Suprapubic skin (tissue), 4 donors: ENCODE measurements around the gene PIGZ. TPM values are rescaled to one million over a fixed set of nuclear protein-coding genes. Genes with fewer than 3 reads are reported as not detected.
"Not testable (repeated sequence)": the region's sequence is repeated elsewhere in the genome, so short reads cannot be mapped to it uniquely, and the experiment has no call there.

ENCODE experiments used
- DNase-seq, 2 donors: peaks; one replicate each; pipeline ENCODE4 v3.0.0-alpha.2; 2019; ENCODE audit warnings: low spot score in 2 of 2
- H3K27ac ChIP-seq: fragments of 200-600 bp; sonication (generic); one replicate; pipeline ENCODE4 v1.5.1; 2019
- H3K27me3 ChIP-seq: fragments of 200-600 bp; sonication (generic); one replicate; pipeline ENCODE4 v1.5.1; 2019
- H3K36me3 ChIP-seq: fragments of 200-600 bp; sonication (generic); one replicate; pipeline ENCODE4 v1.5.1; 2019
- H3K4me1 ChIP-seq: fragments of 200-600 bp; sonication (generic); one replicate; pipeline ENCODE4 v1.5.1; 2019
- H3K4me3 ChIP-seq: fragments of 200-600 bp; sonication (generic); one replicate; pipeline ENCODE4 v1.5.1; 2019; ENCODE audit warnings: mild to moderate bottlenecking
- H3K9me3 ChIP-seq: fragments of 200-600 bp; sonication (generic); one replicate; pipeline ENCODE4 v1.5.1; 2019
- EP300 ChIP-seq: sonication (generic); formaldehyde crosslinking; IDR thresholded peaks from one replicate; pipeline ENCODE4 v1.6.1; 2017; ENCODE audit warnings: antibody characterized with exemption
- POLR2A ChIP-seq, 2 donors: fragments of 450-650 bp; IDR thresholded peaks; one replicate each; pipeline ENCODE4 v1.6.1; 2017; ENCODE audit warnings: antibody characterized with exemption in 2 of 2, mild to moderate bottlenecking in 2 of 2, moderate library complexity in 2 of 2
- POLR2AphosphoS5 ChIP-seq, 3 donors: sonication (generic); formaldehyde crosslinking; IDR thresholded peaks; one replicate each; pipeline ENCODE4 v1.6.1; 2017; ENCODE audit warnings: antibody characterized with exemption in 3 of 3
- WGBS: methylation state at CpG from one replicate; pipeline ENCODE4 v1.1.5; 2018; 5-methylcytosine and 5-hydroxymethylcytosine counted together
- total RNA-seq, 4 donors: library from RNA; depleted of rRNA; stranded (reverse); fragments of >200 nt; gene quantifications; one replicate each; pipeline ENCODE4 v1.1.0, GENCODE V29; 2016
- TF ChIP-seq, protein P1 (sequence below), 2 donors: fragments of 200-600 bp in 1 of 2; fragments of 450-650 bp in 1 of 2; sonication (generic) in 1 of 2; IDR thresholded peaks; one replicate each; pipeline ENCODE4 v1.5.1; 2016 to 2019; ENCODE audit warnings: antibody characterized with exemption in 2 of 2, mild to moderate bottlenecking in 1 of 2, moderate library complexity in 1 of 2

The PIGZ gene
- total RNA-seq, 4 donors from 2014 or later = 11.0 to 17.4 (median 13.3) TPM

DNA sequence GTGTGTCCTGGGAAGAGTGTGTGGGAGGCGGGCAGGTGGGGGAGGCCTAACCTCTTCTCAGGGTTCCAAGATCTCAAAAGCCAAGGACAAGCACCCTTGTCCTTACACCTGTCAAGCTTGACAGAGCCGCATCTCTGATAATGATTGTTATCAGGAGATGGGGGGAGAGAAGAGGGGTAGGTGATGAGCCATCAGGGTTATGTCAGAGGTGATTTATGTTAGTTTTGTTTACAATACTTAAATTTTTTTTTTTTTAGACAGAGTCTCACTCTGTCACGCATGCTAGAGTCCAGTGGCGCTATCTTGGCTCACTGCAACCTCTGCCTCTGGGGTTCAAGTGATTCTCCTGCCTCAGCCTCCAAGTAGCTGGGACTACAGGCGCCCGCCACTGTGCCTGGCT is 18.9 kb downstream of the PIGZ start:
- 94% methylated on average over 6 of the region's 6 CpGs for WGBS
- TF ChIP-seq POLR2A (IDR thresholded peaks at IDR 0.05) (no peak), EP300 (no peak), POLR2AphosphoS5 (IDR thresholded peaks at IDR 0.05) (no peak)
- TF ChIP-seq, protein P1, sequence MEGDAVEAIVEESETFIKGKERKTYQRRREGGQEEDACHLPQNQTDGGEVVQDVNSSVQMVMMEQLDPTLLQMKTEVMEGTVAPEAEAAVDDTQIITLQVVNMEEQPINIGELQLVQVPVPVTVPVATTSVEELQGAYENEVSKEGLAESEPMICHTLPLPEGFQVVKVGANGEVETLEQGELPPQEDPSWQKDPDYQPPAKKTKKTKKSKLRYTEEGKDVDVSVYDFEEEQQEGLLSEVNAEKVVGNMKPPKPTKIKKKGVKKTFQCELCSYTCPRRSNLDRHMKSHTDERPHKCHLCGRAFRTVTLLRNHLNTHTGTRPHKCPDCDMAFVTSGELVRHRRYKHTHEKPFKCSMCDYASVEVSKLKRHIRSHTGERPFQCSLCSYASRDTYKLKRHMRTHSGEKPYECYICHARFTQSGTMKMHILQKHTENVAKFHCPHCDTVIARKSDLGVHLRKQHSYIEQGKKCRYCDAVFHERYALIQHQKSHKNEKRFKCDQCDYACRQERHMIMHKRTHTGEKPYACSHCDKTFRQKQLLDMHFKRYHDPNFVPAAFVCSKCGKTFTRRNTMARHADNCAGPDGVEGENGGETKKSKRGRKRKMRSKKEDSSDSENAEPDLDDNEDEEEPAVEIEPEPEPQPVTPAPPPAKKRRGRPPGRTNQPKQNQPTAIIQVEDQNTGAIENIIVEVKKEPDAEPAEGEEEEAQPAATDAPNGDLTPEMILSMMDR (IDR thresholded peaks at IDR 0.05) = no peak
- Histone ChIP-seq H3K27ac (no peak overlapping the region), H3K36me3 (peaks cover 30% of the 10 kb centered on the region), H3K27me3 (no peaks in the 10 kb centered on the region), H3K4me3 (no peak overlapping the region), H3K4me1 (no peaks in the 10 kb centered on the region), H3K9me3 (no peaks in the 10 kb centered on the region)
- no peak for DNase-seq

GRCh38 chr3:196949285-196949619 is 19.4 kb downstream of the PIGZ start:
- H3K27ac ChIP-seq = no peak overlapping the region
- no peaks in the 10 kb centered on the region for H3K9me3 ChIP-seq
- H3K4me3 ChIP-seq = no peak overlapping the region
- DNase-seq = no peak
- no peaks in the 10 kb centered on the region for H3K27me3 ChIP-seq
- H3K36me3 ChIP-seq = peaks cover 32% of the 10 kb centered on the region
- H3K4me1 ChIP-seq = peaks cover 4% of the 10 kb centered on the region
- WGBS = 83% methylated on average over 6 of the region's 6 CpGs
- TF ChIP-seq EP300 = no peak

DNA sequence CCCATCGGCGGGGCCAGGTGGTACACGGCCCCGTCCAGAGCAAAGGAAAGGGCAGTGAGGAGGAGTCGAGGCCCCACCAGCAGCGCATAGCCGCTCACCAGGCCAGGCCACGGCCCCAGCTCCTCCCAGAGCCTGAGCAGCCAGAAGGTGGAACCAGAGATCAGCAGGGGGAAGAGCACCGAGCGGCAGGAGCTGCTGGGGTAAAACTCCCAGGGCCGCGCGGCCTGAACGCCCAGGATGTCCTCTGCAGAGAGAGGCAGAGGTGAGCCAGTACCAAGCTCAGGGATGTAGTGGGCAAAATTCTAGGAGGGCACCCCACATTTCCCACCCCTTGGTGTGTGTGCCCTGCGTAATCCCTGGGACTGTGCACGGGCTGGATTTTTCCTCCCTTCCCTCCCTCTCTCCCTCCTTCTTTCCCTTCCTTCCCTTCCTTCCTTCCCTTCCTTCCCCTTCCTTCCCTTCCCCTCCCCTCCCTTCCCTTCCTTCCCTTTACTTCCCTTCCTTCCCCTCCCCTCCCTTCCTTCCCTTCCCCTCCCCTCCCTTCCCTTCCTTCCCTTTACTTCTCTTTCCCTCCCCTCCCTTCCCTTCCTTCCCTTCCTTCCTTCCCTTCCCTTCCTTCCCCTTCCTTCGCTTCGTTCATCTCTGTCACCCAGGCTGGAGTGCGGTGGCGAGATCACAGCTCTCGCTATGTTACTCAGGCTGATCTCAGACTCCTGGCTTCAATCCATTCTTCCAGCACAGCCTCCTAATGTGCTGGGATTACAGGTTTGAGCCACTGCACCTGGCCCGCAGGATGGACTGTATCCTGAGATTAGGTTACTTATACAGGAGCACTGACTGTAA is 20.0 kb downstream of the PIGZ start:
- Histone ChIP-seq H3K4me3 (no peak overlapping the region), H3K27me3 (no peaks in the 10 kb centered on the region), H3K36me3 (peaks cover 32% of the 10 kb centered on the region), H3K27ac (no peak overlapping the region), H3K4me1 (peaks cover 10% of the 10 kb centered on the region), H3K9me3 (no peaks in the 10 kb centered on the region)
- WGBS = 68% methylated on average over 20 of the region's 22 CpGs
- no peak for DNase-seq
- TF ChIP-seq EP300 = no peak
- TF ChIP-seq POLR2AphosphoS5 (IDR thresholded peaks at IDR 0.05) = no peak
- no peak for TF ChIP-seq POLR2A (IDR thresholded peaks at IDR 0.05)
- TF ChIP-seq, protein P1 (IDR thresholded peaks at IDR 0.05) = no peak

DNA sequence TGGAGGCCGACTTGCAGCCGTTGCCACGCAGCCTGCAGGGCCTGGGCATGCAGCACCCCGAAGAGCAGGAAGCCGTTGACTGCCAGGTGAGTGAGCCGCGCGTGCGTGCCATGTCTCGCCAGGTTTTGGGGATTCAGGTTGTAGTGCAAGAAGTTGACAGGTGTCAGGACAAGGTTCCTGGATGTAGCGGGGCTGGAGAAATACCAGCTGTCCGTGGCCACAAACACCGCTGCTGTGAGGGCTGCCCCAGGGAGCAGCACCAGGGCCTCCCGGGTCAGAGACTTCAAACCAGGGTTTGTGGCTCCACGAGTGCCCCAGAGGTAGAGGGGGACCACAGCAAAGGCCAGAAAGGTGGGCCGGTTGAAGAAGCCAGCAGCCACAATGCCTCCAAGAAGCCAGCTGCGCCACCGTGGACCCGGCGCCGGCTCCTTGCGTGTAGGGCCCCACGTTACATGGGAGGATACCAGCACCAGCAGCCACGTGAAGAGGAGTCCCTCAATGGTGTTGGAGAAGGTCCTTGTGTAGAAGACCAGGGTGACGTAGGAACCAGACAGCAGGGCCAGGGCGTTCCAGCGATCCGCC is 20.7 kb downstream of the PIGZ start:
- H3K27me3 ChIP-seq = no peaks in the 10 kb centered on the region
- H3K36me3 ChIP-seq = peaks cover 32% of the 10 kb centered on the region
- H3K4me1 ChIP-seq = peaks cover 16% of the 10 kb centered on the region
- H3K4me3 ChIP-seq = no peak overlapping the region
- no peak overlapping the region for H3K27ac ChIP-seq
- TF ChIP-seq, protein P1 (IDR thresholded peaks at IDR 0.05) = no peak
- TF ChIP-seq POLR2A (IDR thresholded peaks at IDR 0.05) = no peak
- TF ChIP-seq EP300 = no peak
- TF ChIP-seq POLR2AphosphoS5 (IDR thresholded peaks at IDR 0.05) = no peak
- WGBS = 77% methylated on average over 21 of the region's 28 CpGs
- no peak for DNase-seq
- no peaks in the 10 kb centered on the region for H3K9me3 ChIP-seq

- peaks cover 16% of the 10 kb centered on the region for H3K4me1 ChIP-seq
- no peaks in the 10 kb centered on the region for H3K9me3 ChIP-seq
- H3K27me3 ChIP-seq = no peaks in the 10 kb centered on the region
- no peak for DNase-seq
- H3K27ac ChIP-seq = no peak overlapping the region
- WGBS = 82% methylated on average over 10 of the region's 10 CpGs
- TF ChIP-seq EP300 (no peak), POLR2A (IDR thresholded peaks at IDR 0.05) (no peak), POLR2AphosphoS5 (IDR thresholded peaks at IDR 0.05) (no peak)
- TF ChIP-seq, protein P1 (IDR thresholded peaks at IDR 0.05) = no peak
- peaks cover 32% of the 10 kb centered on the region for H3K36me3 ChIP-seq
- no peak overlapping the region for H3K4me3 ChIP-seq
These were observed 21.3 kb downstream of the PIGZ start for GRCh38 chr3:196947136-196947859.

- peak overlapping the region; percentile 84 for H3K4me3 ChIP-seq
- not testable (repeated sequence) for H3K27ac ChIP-seq, H3K9me3 ChIP-seq, DNase-seq, H3K27me3 ChIP-seq
- peaks cover 30% of the 10 kb centered on the region for H3K4me1 ChIP-seq
- peaks cover 17% of the 10 kb centered on the region for H3K36me3 ChIP-seq
- WGBS = 75% methylated on average over 14 of the region's 14 CpGs
These were observed 24.4 kb downstream of the PIGZ start for GRCh38 chr3:196944037-196944790.
